ENCODE results near the gene PDE2A.

DNA sequence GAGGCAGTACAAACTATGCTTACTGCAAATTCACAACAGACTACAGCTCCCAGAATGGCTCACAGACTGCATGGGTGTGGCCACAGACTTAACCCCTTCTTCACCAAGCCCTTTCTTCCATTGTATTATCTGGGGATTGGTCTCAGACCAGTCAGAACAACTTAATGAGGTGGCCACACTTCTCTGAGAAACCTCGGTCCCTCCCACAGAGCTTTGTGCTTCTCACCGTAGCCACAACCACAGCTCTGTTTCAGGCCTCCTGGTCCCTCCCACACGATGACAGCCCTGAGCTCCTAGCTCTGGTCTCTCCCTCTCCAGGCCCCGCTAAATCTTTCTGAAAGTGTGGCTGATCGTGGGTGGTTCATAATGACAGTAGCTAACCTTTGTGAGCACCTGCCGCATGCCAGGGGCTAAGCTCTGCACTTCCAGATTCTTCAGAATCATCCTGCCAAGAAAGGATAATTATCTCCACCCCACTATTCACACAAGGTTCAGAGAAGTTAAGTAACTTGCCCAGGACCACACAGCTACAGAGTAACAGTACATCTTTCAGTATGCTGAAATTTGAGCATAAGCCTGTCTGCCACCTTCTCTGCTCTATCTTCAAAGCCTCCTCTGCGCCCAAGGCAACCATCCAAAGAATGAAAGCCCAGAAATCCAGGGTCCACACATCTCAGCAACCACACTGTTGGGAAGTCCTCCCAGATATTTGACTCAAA, 5.4 kb downstream of the PDE2A start:
- no peak for TF ChIP-seq POLR2A (IDR thresholded peaks at IDR 0.05; ENCODE audit: low read depth)
- TF ChIP-seq, protein P1, sequence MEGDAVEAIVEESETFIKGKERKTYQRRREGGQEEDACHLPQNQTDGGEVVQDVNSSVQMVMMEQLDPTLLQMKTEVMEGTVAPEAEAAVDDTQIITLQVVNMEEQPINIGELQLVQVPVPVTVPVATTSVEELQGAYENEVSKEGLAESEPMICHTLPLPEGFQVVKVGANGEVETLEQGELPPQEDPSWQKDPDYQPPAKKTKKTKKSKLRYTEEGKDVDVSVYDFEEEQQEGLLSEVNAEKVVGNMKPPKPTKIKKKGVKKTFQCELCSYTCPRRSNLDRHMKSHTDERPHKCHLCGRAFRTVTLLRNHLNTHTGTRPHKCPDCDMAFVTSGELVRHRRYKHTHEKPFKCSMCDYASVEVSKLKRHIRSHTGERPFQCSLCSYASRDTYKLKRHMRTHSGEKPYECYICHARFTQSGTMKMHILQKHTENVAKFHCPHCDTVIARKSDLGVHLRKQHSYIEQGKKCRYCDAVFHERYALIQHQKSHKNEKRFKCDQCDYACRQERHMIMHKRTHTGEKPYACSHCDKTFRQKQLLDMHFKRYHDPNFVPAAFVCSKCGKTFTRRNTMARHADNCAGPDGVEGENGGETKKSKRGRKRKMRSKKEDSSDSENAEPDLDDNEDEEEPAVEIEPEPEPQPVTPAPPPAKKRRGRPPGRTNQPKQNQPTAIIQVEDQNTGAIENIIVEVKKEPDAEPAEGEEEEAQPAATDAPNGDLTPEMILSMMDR (IDR thresholded peaks at IDR 0.05), result no peak

Data from esophagus muscularis mucosa (tissue), 3 donors.